Neural cell (in vitro differentiated cells): Measurements from ENCODE around the gene GSG1L. TPM values are rescaled to one million over a fixed set of nuclear protein-coding genes. Genes with fewer than 3 reads are reported as not detected.

Experiments used
- H2AFZ ChIP-seq: fragments of 200-600, 300-800 bp; sonication (generic), shearing (Covaris generic); 2 replicates; pipeline ENCODE4 v1.6.0; 2014; ENCODE audit warnings: low read depth, mild to moderate bottlenecking, antibody characterized with exemption, low read length, moderate library complexity
- H3F3A ChIP-seq: fragments of 200-600 bp; shearing (Covaris generic); 2 replicates; pipeline ENCODE4 v1.6.1; 2016; ENCODE audit warnings: mild to moderate bottlenecking, moderate library complexity, mixed read lengths, antibody characterized with exemption, low read length; ENCODE audit not compliant: insufficient read depth, poor library complexity, severe bottlenecking
- H3K27ac ChIP-seq: fragments of 200-600, 300-800 bp; sonication (generic), shearing (Covaris generic); 2 replicates; pipeline ENCODE4 v1.5.1; 2014; ENCODE audit warnings: mild to moderate bottlenecking, low read length, moderate library complexity
- H3K27me3 ChIP-seq: fragments of 300-800, 200-600 bp; sonication (generic), shearing (Covaris generic); 2 replicates; pipeline ENCODE4 v1.6.0; 2014; ENCODE audit warnings: mild to moderate bottlenecking, low read depth, low read length, moderate library complexity; ENCODE audit not compliant: insufficient read depth
- H3K36me3 ChIP-seq: fragments of 300-800, 200-600 bp; sonication (generic), shearing (Covaris generic); 2 replicates; pipeline ENCODE4 v1.5.1; 2014; ENCODE audit warnings: mild to moderate bottlenecking, antibody characterized with exemption, low read length, moderate library complexity; ENCODE audit not compliant: insufficient read depth
- H3K4me2 ChIP-seq: fragments of 300-800, 200-600 bp; sonication (generic), shearing (Covaris generic); 2 replicates; pipeline ENCODE4 v1.6.0; 2014; ENCODE audit warnings: mild to moderate bottlenecking, low read length
- H3K4me3 ChIP-seq: fragments of 300-800, 200-600 bp; sonication (generic), shearing (Covaris generic); 2 replicates; pipeline ENCODE4 v1.5.1; 2014; ENCODE audit warnings: mild to moderate bottlenecking, low read length, moderate library complexity
- H3K79me2 ChIP-seq: fragments of 200-600 bp; shearing (Covaris generic); replicated peaks from 2 replicates; pipeline ENCODE4 v1.6.0; 2014; ENCODE audit warnings: mild to moderate bottlenecking, low read length, moderate library complexity; ENCODE audit not compliant: insufficient read depth
- H3K9ac ChIP-seq: fragments of 300-800, 200-600 bp; sonication (generic), shearing (Covaris generic); 2 replicates; pipeline ENCODE4 v1.6.1; 2016; ENCODE audit warnings: mild to moderate bottlenecking, low read length, mixed read lengths
- H3K9me2 ChIP-seq: fragments of 200-600 bp; shearing (Covaris generic); 2 replicates; pipeline ENCODE4 v1.6.1; 2016; ENCODE audit warnings: mild to moderate bottlenecking, low read length, mixed read lengths; ENCODE audit not compliant: insufficient read depth
- H3K9me3 ChIP-seq: fragments of 200-600, 300-800 bp; sonication (generic), shearing (Covaris generic); 2 replicates; pipeline ENCODE4 v1.6.1; 2016; ENCODE audit warnings: mild to moderate bottlenecking, mixed run types, low read length, moderate library complexity, mixed read lengths
- H4K20me1 ChIP-seq: fragments of 200-600 bp; shearing (Covaris generic); 2 replicates; pipeline ENCODE4 v1.6.1; 2016; ENCODE audit warnings: mild to moderate bottlenecking, mixed run types; ENCODE audit not compliant: insufficient read depth
- CTCF ChIP-seq: fragments of 450-650 bp; IDR thresholded peaks from 2 replicates; pipeline ENCODE4 v1.5.1; 2014; ENCODE audit warnings: antibody characterized with exemption, mild to moderate bottlenecking, moderate library complexity; ENCODE audit not compliant: poor library complexity, severe bottlenecking
- EP300 ChIP-seq: fragments of 450-650 bp; conservative IDR thresholded peaks from 2 replicates; pipeline ENCODE4 v1.6.1; 2014; ENCODE audit warnings: antibody characterized with exemption, mild to moderate bottlenecking, moderate library complexity; ENCODE audit not compliant: poor library complexity, severe bottlenecking
- EZH2 ChIP-seq: fragments of 200-600, 300-800 bp; shearing (Covaris generic), sonication (generic); IDR thresholded peaks from 2 replicates; pipeline ENCODE4 v1.6.1; 2014; ENCODE audit warnings: antibody characterized with exemption, low read length, borderline replicate concordance, mild to moderate bottlenecking; ENCODE audit not compliant: insufficient read depth, poor library complexity, severe bottlenecking
- MXI1 ChIP-seq: fragments of 450-650 bp; conservative IDR thresholded peaks from 2 replicates; pipeline ENCODE4 v1.6.1; 2014; ENCODE audit warnings: antibody characterized with exemption, mild to moderate bottlenecking; ENCODE audit not compliant: poor library complexity, severe bottlenecking
- POLR2AphosphoS5 ChIP-seq: IDR thresholded peaks from 2 replicates; pipeline ENCODE4 v1.6.1; 2012
- RAD21 ChIP-seq: fragments of 450-650 bp; conservative IDR thresholded peaks from 2 replicates; pipeline ENCODE4 v1.6.1; 2014; ENCODE audit warnings: antibody characterized with exemption, mild to moderate bottlenecking, moderate library complexity
- REST ChIP-seq: IDR thresholded peaks from 2 replicates; pipeline ENCODE4 v1.6.1; 2012; ENCODE audit warnings: borderline replicate concordance
- SMC3 ChIP-seq: fragments of 450-650 bp; conservative IDR thresholded peaks from 2 replicates; pipeline ENCODE4 v1.6.1; 2014; ENCODE audit warnings: antibody characterized with exemption, mild to moderate bottlenecking, moderate library complexity; ENCODE audit not compliant: poor library complexity
- TAF1 ChIP-seq: IDR thresholded peaks from 2 replicates; pipeline ENCODE4 v1.6.1; 2012; ENCODE audit warnings: low read depth
- polyA plus RNA-seq: library from polyadenylated mRNA; depleted of rRNA; stranded (reverse); fragments of >200 nt; gene quantifications from 2 replicates; pipeline ENCODE4 v1.2.3, GENCODE V29; 2014

Gene GSG1L
- polyA plus RNA-seq, 1 donor from 2014 or later: 0.85 TPM

DNA sequence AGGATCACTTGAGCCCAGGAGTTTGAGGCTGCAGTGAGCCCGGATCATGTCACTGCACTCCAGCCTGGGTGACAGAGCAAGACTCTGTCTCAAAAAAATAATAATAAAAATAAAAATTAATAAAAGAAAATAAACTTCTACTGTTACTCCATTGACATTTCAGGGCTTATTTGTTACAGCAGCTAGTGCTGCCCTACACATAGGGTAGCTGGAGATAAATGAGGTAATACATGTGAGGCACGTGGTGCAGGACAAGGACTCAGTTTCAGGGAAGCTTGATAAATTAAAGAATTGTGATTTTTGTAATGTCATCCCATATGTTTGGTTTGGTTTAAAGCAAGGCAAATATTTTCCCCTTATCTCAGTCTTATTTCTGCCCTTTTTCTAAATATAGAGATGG, 80.3 kb downstream of the GSG1L start:
- Histone ChIP-seq H3K27ac (no peak overlapping the region), H3K9me2 (no peaks in the 10 kb centered on the region)

DNA sequence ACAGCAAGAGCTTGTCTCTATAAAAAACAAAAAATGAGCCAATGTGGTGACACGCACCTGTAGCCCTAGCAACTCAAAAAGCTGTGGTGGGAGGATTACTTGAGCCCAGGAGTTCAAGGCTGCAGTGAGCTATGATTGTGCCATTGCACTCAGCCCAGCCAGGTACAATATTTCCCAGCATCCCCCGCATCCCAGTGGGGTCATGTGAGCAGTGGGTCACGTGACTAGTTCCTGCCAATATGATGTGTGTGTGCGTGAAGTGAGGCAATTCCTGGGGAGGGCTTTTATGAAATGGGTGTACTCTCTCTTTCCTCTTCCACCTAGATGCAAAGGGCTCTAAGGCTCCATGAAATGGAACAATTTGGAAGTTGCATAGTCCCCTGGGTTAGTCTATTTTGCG, 81.3 kb downstream of the GSG1L start:
- no peak overlapping the region for H3K9ac ChIP-seq
- TF ChIP-seq MXI1: no peak
- TF ChIP-seq SMC3: no peak
- TF ChIP-seq EZH2: no peak
- H3K9me2 ChIP-seq: no peaks in the 10 kb centered on the region

More for the DNA sequence above, 80.3 kb downstream of the GSG1L start:
- H3F3A ChIP-seq: no peaks in the 10 kb centered on the region
- H3K4me3 ChIP-seq: no peak overlapping the region
- TF ChIP-seq MXI1 (no peak), EZH2 (no peak), EP300 (no peak), SMC3 (no peak), RAD21 (no peak), POLR2AphosphoS5 (no peak), CTCF (no peak), TAF1 (no peak), REST (no peak)
- H4K20me1 ChIP-seq: no peaks in the 10 kb centered on the region
- H3K36me3 ChIP-seq: no peaks in the 10 kb centered on the region
- H2AFZ ChIP-seq: no peak overlapping the region
- H3K4me2 ChIP-seq: no peak overlapping the region
- no peak overlapping the region for H3K9ac ChIP-seq
- no peaks in the 10 kb centered on the region for H3K27me3 ChIP-seq
- no peaks in the 10 kb centered on the region for H3K79me2 ChIP-seq
- H3K9me3 ChIP-seq: no peaks in the 10 kb centered on the region

More for the DNA sequence above, 81.3 kb downstream of the GSG1L start:
- no peaks in the 10 kb centered on the region for H3F3A ChIP-seq
- H4K20me1 ChIP-seq: no peaks in the 10 kb centered on the region
- H3K27ac ChIP-seq: no peak overlapping the region
- H3K4me3 ChIP-seq: no peak overlapping the region
- H2AFZ ChIP-seq: no peak overlapping the region
- no peaks in the 10 kb centered on the region for H3K79me2 ChIP-seq
- no peaks in the 10 kb centered on the region for H3K36me3 ChIP-seq
- no peak overlapping the region for H3K4me2 ChIP-seq
- H3K27me3 ChIP-seq: no peaks in the 10 kb centered on the region
- H3K9me3 ChIP-seq: no peaks in the 10 kb centered on the region
